GM19193 (cell line): ENCODE results near the gene PCSK6.

Experiments
- POLR2A ChIP-seq: IDR thresholded peaks from 4 replicates; pipeline ENCODE4 v1.6.1; 2011; ENCODE audit not compliant: insufficient read depth, insufficient read length; ENCODE audit errors: extremely low read depth

Gene PCSK6

DNA sequence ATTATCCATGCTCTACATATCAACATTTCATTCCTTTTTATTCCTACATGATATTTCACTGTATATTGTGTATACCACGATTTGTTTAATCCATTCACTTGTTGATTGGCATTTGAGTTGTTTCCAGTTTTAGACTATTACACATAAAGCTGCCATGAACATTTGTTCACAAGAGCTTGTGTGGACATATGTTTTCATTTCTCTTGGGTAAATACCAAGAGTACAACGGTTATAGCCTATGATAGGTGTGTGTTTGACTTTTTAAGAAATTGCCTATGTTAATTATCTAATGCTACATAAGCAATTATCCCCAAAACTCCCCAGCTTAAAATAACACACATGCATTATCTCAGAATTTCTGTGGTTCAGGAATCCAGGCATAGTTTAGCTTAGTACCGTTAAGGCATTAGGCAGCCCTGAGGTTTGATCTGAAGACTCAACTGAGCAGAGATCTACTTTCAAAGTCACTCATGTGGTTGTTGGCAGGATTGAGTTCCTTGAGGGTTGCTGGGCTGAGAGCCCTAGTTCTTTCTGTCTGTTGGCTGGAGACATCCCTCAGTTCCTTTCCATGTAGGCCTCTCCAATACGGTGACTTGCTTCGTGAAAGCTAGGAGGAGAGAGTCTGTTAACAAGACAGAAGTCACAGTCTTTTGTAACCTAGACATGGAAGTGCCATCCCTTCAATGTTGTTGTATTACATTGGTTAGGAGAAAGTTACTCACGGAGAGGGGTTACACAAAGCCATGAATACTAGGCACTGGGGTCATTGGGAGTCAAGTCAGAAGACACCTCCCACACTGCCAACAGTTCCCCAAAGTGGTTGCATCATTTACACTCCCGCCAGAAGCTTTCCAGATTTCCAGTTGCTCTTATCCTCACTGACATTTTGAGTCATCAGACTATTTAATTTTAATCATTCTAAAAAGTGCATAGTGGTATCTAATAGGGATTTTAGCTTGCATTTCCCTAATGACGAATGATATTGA lies 21.0 kb upstream of the PCSK6 start:
- no peak for TF ChIP-seq POLR2A

GRCh38 chr15:101509279-101509678 lies 19.8 kb upstream of the PCSK6 start:
- no peak for TF ChIP-seq POLR2A

DNA sequence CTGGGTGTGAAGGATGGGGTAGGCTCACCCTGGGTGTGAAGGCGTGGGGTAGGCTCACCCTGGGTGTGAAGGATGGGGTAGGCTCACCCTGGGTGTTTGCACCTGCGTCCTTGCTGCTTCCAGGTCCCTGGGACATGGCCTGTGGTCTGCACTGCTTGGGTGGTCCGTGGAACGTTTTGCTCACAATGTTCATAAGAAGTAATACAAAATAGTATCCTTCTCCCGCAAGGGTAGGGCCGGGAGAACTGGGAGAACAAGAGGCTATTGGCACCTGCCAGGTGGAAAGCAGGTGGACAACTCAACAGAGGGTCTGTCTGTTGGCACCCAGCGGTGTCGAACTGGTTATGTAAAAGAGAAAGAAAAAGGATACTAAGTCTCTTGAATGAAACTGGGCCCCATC lies 17.0 kb upstream of the PCSK6 start:
- no peak for TF ChIP-seq POLR2A

DNA sequence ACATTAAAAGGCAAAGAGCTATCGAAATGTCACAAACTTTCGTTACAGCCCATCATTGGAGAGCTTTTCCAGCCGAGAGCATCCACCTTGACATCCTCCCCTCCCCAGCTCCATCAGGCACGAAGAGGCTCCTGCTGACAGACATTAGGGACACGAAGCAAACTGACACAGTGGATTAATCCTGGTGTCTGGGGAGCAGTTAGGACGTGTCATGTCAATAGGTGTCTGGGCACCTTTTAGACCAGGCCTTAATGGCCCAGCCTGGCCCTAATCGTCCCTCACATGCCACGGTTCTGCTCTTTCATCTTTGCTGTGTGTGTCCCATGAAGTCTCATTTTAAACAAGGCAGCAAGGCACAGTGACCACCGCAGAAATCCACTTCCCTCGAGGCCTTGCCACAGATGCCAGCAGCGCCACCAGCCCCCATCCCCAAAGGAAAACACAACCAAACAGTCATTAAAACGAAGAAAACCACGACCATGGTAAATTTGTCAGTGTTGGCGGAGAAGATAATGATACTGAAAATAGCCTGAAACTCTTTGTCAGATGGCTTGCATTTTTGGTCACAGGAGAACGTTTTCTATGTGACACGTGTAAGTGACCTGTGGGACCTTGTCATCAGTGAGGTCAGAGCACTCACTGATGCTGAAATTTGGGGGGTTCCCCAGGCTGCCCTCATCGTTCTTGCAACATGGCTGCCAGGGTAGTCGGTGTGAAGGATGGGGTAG lies 16.3 kb upstream of the PCSK6 start:
- TF ChIP-seq POLR2A: no peak

GRCh38 chr15:101504866-101505609 lies 15.5 kb upstream of the PCSK6 start:
- TF ChIP-seq POLR2A: no peak

DNA sequence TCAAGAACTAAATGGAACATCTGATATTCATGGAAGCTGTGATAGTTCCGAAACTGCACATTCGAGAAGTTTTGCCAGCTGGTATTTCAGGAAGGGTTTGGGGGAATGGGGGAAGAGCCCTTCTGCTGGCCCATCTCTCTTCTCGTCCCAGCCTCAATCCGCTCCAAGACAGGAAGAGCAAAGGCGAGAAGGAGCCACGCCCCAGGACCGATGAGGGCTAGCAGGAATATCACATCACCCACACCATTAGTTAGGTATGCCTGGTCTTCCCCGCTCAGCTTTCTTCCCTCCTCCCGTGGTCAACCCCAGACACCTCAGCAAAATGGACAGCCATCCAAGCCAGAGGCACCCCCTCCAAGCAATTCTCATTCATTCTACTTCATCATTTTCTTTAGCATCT lies 14.9 kb upstream of the PCSK6 start:
- TF ChIP-seq POLR2A: no peak

- TF ChIP-seq POLR2A: no peak
Observed at GRCh38 chr15:101503296-101503599, 13.7 kb upstream of the PCSK6 start.

DNA sequence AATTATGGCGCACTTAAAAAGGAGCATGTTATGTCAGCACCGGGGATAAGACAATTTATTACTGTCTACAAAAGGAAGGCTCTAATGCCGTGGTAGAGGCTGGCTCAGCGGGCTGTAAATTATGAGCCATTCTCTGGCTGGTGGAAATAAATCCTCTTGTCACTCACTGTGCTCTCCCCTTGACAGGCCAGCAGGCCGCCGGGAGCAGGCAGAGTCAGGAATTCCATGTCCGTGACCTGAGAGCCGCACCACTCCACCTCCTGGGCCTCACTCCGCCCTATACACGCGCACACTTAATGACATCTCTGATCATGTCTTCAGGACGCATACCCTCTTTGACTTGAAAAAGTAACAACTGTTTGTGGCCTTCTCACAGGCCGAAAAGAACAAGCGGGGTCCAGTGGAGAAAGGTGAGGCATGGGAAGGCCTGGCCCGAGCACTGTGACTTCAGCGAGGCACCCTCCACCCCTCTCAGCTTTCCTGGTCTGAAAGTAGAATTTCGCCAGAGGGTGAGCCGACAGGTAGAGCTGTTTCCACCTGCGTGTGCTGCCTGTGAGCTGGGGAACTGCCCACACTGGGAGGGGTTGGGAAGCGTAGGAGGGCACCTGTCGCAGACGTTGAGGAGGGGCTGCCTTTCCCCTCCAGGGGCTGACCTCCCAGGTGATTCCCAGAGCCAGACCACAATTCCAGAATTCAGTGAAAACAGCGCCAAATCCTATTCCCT lies 13.2 kb upstream of the PCSK6 start:
- TF ChIP-seq POLR2A: no peak

DNA sequence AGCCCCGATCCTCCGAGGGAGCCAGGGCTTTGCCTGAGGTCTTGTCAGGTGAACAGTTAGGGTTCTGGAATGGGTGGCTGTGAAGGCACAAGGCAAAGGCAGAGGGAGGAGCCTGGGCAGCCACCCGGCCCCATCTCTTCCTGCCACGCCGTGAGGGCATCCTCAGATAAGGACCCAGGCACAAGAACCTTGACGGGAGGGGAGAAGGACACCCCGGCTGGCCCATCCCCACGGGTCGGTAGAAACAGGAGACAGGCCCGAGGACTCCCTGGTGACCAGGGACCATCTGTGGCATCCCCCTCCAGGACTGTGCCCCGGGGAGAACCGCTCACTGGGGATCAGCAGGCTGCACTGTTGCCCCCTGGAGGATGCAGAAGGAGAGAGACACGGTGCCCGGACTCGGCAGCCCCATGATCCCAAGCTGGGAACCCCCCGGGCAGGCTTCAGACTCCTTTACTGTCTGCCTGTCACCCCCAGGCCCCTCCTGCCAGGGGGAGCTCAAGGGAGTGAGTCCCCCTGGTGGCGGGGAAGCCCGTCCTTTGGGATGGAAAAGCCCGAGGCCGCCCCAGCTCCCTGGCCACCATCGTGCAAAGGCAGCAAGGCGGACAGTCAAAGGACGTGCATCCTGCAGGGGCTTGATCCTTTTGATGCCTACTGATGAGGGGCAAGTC lies 12.3 kb upstream of the PCSK6 start:
- no peak for TF ChIP-seq POLR2A

- TF ChIP-seq POLR2A: no peak
Observed at GRCh38 chr15:101500865-101501551, 11.5 kb upstream of the PCSK6 start.

- TF ChIP-seq POLR2A: no peak
Observed at GRCh38 chr15:101499863-101500713, 10.6 kb upstream of the PCSK6 start.

DNA sequence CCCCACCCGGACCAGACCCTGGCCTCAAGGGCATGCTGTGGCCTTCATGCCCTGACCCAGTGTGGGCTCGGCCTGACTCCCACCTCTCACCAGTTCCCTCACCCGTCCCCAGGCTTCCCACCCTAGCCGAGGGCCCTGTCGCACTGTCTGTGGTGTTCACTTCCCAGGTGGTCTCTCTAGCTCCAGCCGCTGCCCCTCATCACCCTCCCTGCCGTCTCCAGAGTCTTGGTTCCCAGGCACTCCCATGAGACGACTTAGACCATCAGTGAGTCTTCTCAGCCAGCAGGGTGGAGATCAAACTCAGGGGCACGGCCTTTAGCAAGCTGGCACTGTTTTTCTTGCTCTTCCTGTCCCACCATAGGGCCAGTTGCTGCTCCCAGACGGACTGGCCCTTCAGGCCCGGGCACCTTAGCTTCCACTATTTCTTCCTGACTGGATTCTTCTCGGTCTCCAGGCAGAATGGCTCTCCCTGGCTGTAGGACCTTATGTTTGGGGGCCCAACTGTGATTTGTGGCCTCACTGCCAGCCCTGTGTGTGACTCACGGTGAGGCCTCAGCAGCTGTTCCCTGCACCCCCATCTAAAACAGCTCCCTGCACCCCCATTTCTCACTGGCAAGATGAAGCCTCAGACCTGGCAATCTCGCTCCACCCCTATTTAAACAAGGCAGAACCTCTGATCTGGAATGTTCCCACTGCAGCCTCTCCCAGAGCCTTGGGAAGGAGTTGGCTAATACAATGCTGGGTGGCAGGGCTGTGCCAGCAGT lies 9.4 kb upstream of the PCSK6 start:
- TF ChIP-seq POLR2A: no peak
